ENCODE results near the gene RTN4R.

The RTN4R gene

DNA sequence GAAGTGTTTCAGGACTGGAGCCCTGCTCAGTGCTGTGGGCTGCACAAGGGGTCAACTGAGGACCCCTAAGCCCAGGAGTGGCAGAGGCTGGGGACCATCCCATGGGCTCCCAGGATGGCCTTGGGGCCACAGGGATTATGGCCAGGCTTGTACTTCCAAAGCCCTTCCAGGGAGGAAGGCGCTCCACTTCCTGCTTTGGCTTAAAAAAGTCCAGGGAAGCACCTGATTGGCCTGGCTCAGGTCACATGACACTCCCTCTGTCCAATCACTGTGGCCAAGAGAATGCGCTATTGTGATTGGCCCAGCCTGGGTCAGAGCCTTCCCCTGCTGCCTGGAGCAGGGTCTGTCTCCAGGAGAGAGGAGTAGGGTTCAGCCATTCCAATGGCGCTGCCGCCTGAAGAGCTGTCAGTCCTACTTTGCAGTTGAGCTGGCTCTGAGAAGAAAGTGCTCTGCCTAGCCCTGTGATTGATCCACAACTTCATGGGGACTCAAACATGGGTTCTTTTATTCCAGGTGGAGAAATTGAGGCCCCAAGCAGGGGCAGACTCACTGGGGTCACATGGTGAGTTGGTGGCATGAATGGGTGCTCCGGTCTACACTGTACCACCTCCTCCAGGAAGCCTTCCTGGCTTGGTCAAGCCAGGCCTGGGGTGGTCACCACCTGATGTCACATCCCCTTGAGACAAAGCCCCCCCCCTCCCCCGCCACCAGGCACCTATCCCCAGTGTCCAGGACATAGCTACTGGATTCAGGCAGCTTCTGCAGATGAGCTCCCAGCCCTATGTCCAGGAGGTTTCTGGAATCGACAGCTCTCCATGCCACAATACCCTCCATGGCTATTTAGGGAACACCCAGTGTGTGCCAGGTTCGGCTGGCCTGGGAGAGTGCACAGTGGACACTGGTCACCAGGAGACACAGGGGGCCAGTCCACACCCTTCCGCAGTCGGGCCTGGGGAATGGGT lies 48.2 kb downstream of the RTN4R start:
- Histone ChIP-seq H2AFZ (no peak overlapping the region), H3K4me1 (no peaks in the 10 kb centered on the region), H3K9me3 (ENCODE audit: control insufficient read depth, low read length) (no peaks in the 10 kb centered on the region), H3K9ac (no peak overlapping the region), H3K79me2 (no peaks in the 10 kb centered on the region), H3K27me3 (ENCODE audit: control insufficient read depth, insufficient read depth, low read length) (no peaks in the 10 kb centered on the region), H3K27ac (no peak overlapping the region), H3K36me3 (ENCODE audit: control insufficient read depth, insufficient read depth, low read length) (no peaks in the 10 kb centered on the region), H3K4me2 (ENCODE audit: low read length) (no peak overlapping the region), H3K4me3 (ENCODE audit: low read depth, low read length) (no peak overlapping the region)
- TF ChIP-seq, protein P1, sequence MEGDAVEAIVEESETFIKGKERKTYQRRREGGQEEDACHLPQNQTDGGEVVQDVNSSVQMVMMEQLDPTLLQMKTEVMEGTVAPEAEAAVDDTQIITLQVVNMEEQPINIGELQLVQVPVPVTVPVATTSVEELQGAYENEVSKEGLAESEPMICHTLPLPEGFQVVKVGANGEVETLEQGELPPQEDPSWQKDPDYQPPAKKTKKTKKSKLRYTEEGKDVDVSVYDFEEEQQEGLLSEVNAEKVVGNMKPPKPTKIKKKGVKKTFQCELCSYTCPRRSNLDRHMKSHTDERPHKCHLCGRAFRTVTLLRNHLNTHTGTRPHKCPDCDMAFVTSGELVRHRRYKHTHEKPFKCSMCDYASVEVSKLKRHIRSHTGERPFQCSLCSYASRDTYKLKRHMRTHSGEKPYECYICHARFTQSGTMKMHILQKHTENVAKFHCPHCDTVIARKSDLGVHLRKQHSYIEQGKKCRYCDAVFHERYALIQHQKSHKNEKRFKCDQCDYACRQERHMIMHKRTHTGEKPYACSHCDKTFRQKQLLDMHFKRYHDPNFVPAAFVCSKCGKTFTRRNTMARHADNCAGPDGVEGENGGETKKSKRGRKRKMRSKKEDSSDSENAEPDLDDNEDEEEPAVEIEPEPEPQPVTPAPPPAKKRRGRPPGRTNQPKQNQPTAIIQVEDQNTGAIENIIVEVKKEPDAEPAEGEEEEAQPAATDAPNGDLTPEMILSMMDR (IDR thresholded peaks at IDR 0.05) = no peak

DNA sequence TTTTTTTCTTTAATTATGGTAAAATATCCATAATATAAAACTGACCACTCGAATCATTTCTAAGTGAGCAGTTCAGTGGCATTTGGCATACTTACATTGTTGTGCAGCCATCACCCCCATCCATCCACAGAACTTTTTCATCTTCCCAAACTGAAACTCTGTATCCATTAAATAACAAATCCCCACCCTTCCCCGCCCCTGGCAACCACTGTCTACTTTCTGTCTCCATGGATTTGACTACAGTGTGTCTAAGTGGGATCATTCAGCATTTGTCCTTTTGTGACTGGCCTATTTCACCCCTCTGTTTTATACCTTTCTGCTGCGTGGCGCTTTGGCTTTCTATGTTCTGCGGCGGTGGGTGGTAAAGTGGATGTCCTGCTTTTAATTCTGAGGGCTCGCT lies 49.1 kb downstream of the RTN4R start:
- Histone ChIP-seq H3K9me3 (ENCODE audit: control insufficient read depth, low read length) (no peaks in the 10 kb centered on the region), H3K27ac (no peak overlapping the region), H3K36me3 (ENCODE audit: control insufficient read depth, insufficient read depth, low read length) (no peaks in the 10 kb centered on the region), H3K79me2 (no peaks in the 10 kb centered on the region), H3K4me2 (ENCODE audit: low read length) (no peak overlapping the region), H2AFZ (no peak overlapping the region), H3K9ac (no peak overlapping the region), H3K4me3 (ENCODE audit: low read depth, low read length) (no peak overlapping the region), H3K27me3 (ENCODE audit: control insufficient read depth, insufficient read depth, low read length) (no peaks in the 10 kb centered on the region), H3K4me1 (no peaks in the 10 kb centered on the region)
- TF ChIP-seq, protein P1 (IDR thresholded peaks at IDR 0.05) = no peak

DNA sequence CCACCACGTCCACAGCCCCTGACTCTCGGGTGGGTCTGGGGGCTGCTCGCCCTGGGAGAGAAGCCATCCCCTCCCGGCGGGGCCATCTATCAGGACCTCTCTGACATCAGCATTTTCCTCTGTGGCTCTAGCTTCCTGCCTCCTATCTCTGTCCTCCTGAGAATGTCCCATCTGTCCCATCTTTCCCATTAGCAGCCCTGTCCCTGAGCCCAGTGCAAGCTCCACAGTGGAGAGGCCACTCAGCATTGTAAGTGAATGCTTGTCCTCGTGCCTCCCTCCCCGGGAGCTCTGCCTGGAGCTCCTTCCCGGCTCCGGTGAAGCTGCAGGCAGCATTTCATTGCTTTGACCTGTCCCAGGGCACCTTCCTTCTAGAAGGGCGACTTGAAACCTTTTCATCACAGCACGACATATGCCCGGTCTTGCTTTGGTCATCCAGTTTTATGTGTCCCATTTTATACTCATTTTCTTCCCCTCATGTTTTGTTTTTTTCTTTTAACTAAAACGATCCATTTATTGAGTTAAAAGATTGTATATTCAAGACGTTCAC lies 49.7 kb downstream of the RTN4R start:
- Histone ChIP-seq H3K9me3 (ENCODE audit: control insufficient read depth, low read length) (no peaks in the 10 kb centered on the region), H3K4me2 (ENCODE audit: low read length) (no peak overlapping the region), H3K36me3 (ENCODE audit: control insufficient read depth, insufficient read depth, low read length) (no peaks in the 10 kb centered on the region), H3K9ac (no peak overlapping the region), H3K79me2 (no peaks in the 10 kb centered on the region), H3K27ac (no peak overlapping the region), H3K4me3 (ENCODE audit: low read depth, low read length) (no peak overlapping the region), H2AFZ (no peak overlapping the region), H3K27me3 (ENCODE audit: control insufficient read depth, insufficient read depth, low read length) (no peaks in the 10 kb centered on the region), H3K4me1 (no peaks in the 10 kb centered on the region)
- TF ChIP-seq, protein P1 (IDR thresholded peaks at IDR 0.05) = no peak

DNA sequence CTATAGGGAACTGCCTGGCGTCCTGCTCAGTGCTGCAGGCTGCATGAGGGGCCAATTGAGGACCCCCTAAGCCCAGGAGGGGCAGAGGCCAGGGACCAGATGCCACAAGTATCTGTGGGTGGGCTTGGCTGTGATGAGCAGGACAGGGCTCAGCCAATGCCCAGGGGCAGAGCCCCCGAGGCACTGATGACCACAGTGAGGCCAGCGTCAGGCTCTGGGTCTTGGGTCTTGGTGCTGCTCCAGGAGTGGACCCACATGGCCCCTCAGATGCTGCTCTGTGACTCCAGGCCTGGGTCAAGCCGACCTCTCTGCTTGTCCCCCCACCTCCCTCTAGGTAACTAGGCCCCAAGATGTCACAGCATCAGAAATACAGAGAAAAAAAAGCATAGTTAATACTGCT lies 50.6 kb downstream of the RTN4R start:
- Histone ChIP-seq H3K4me2 (ENCODE audit: low read length) (no peak overlapping the region), H3K27me3 (ENCODE audit: control insufficient read depth, insufficient read depth, low read length) (no peaks in the 10 kb centered on the region), H2AFZ (no peak overlapping the region), H3K4me3 (ENCODE audit: low read depth, low read length) (no peak overlapping the region), H3K4me1 (peaks cover 1% of the 10 kb centered on the region), H3K9ac (no peak overlapping the region), H3K9me3 (ENCODE audit: control insufficient read depth, low read length) (no peaks in the 10 kb centered on the region), H3K36me3 (ENCODE audit: control insufficient read depth, insufficient read depth, low read length) (no peaks in the 10 kb centered on the region), H3K79me2 (no peaks in the 10 kb centered on the region), H3K27ac (no peak overlapping the region)
- TF ChIP-seq, protein P1 (IDR thresholded peaks at IDR 0.05) = no peak

All from parathyroid adenoma (tissue), 2 donors.